H9 (cell line): ENCODE results near the gene CNPPD1. TPM values are rescaled to one million over a fixed set of nuclear protein-coding genes. Genes with fewer than 3 reads are reported as not detected.

Experiments
- DNase-seq: peaks from one replicate; pipeline ENCODE4 v3.0.0-alpha.2; 2017
- H2AFZ ChIP-seq: one replicate; pipeline ENCODE4 v1.6.1; 2013; ENCODE audit warnings: mild to moderate bottlenecking, low read length, control low read depth, moderate library complexity
- H2AK5ac ChIP-seq: 2 replicates; pipeline ENCODE4 v1.6.1; 2013; ENCODE audit warnings: low read length, control low read depth, mixed read lengths; ENCODE audit not compliant: insufficient read length
- H2BK120ac ChIP-seq: one replicate; pipeline ENCODE4 v1.6.1; 2013; ENCODE audit warnings: low read depth, mild to moderate bottlenecking, low read length, control low read depth, inconsistent platforms; ENCODE audit not compliant: poor library complexity, severe bottlenecking
- H2BK12ac ChIP-seq: 2 replicates; pipeline ENCODE4 v1.6.1; 2013; ENCODE audit warnings: low read length, control low read depth, mixed read lengths, low read depth; ENCODE audit not compliant: insufficient read length
- H2BK15ac ChIP-seq: 2 replicates; pipeline ENCODE4 v1.6.1; 2013; ENCODE audit warnings: low read depth, low read length, control low read depth
- H2BK20ac ChIP-seq: one replicate; pipeline ENCODE4 v1.6.1; 2013; ENCODE audit warnings: low read depth, mild to moderate bottlenecking, low read length, control low read depth, inconsistent platforms; ENCODE audit not compliant: poor library complexity, severe bottlenecking
- H2BK5ac ChIP-seq: 2 replicates; pipeline ENCODE4 v1.6.1; 2013; ENCODE audit warnings: low read length, control low read depth, mixed read lengths; ENCODE audit not compliant: insufficient read length
- H3K14ac ChIP-seq: 2 replicates; pipeline ENCODE4 v1.6.1; 2013; ENCODE audit warnings: low read length, control low read depth; ENCODE audit not compliant: insufficient read depth
- H3K18ac ChIP-seq: 2 replicates; pipeline ENCODE4 v1.6.1; 2013; ENCODE audit warnings: low read depth, mild to moderate bottlenecking, mixed read lengths, low read length, control low read depth; ENCODE audit not compliant: insufficient read length
- H3K23ac ChIP-seq: 2 replicates; pipeline ENCODE4 v1.6.1; 2013; ENCODE audit warnings: low read length, control low read depth, mixed read lengths, low read depth; ENCODE audit not compliant: insufficient read length
- H3K23me2 ChIP-seq: 2 replicates; pipeline ENCODE4 v1.6.1; 2013; ENCODE audit warnings: low read depth, mild to moderate bottlenecking, mixed read lengths, low read length, control low read depth; ENCODE audit not compliant: insufficient read length, poor library complexity, severe bottlenecking
- H3K27ac ChIP-seq: 2 replicates; pipeline ENCODE4 v1.5.1; 2013; ENCODE audit warnings: low read length, control low read depth, mixed read lengths, low read depth; ENCODE audit not compliant: insufficient read length
- H3K27me3 ChIP-seq: 2 replicates; pipeline ENCODE4 v1.6.1; 2013; ENCODE audit warnings: low read length, control low read depth, inconsistent platforms; ENCODE audit not compliant: insufficient read depth
- H3K4ac ChIP-seq: 2 replicates; pipeline ENCODE4 v1.6.1; 2013; ENCODE audit warnings: low read depth, mild to moderate bottlenecking, control low read depth, inconsistent platforms, low read length, moderate library complexity
- H3K4me1 ChIP-seq: 2 replicates; pipeline ENCODE4 v1.6.1; 2013; ENCODE audit warnings: low read length, control low read depth, inconsistent platforms; ENCODE audit not compliant: insufficient read depth
- H3K4me2 ChIP-seq: 2 replicates; pipeline ENCODE4 v1.6.1; 2013; ENCODE audit warnings: low read length, control low read depth, mixed read lengths; ENCODE audit not compliant: insufficient read length, insufficient read depth
- H3K56ac ChIP-seq: 2 replicates; pipeline ENCODE4 v1.6.1; 2013; ENCODE audit warnings: low read depth, mild to moderate bottlenecking, mixed read lengths, low read length, control low read depth; ENCODE audit not compliant: insufficient read length
- H3K79me1 ChIP-seq: 2 replicates; pipeline ENCODE4 v1.6.1; 2013; ENCODE audit warnings: low read depth, mild to moderate bottlenecking, moderate library complexity, low read length, control low read depth, inconsistent platforms; ENCODE audit not compliant: insufficient read depth, poor library complexity, severe bottlenecking
- H3K79me2 ChIP-seq: 2 replicates; pipeline ENCODE4 v1.6.1; 2013; ENCODE audit warnings: low read length, control low read depth, inconsistent platforms; ENCODE audit not compliant: insufficient read depth
- H3K9ac ChIP-seq: 2 replicates; pipeline ENCODE4 v1.6.1; 2013; ENCODE audit warnings: low read length, control low read depth, mixed read lengths; ENCODE audit not compliant: insufficient read length; ENCODE audit errors: extremely low read depth
- H3K9me3 ChIP-seq: one replicate; pipeline ENCODE4 v1.6.1; 2013; ENCODE audit warnings: low read depth, low read length, inconsistent platforms; ENCODE audit not compliant: control insufficient read depth
- H3T11ph ChIP-seq: one replicate; pipeline ENCODE4 v1.6.1; 2013; ENCODE audit warnings: mild to moderate bottlenecking, low read length, control low read depth, inconsistent platforms
- H4K20me1 ChIP-seq: one replicate; pipeline ENCODE4 v1.6.1; 2013; ENCODE audit not compliant: control insufficient read depth, insufficient read length, insufficient read depth
- H4K5ac ChIP-seq: 2 replicates; pipeline ENCODE4 v1.6.1; 2013; ENCODE audit warnings: low read depth, mild to moderate bottlenecking, mixed read lengths, low read length, control low read depth; ENCODE audit not compliant: insufficient read length
- H4K8ac ChIP-seq: replicated peaks from 2 replicates; pipeline ENCODE4 v1.6.1; 2013; ENCODE audit warnings: low read length, control low read depth, mixed read lengths, low read depth; ENCODE audit not compliant: insufficient read length
- H4K91ac ChIP-seq: 2 replicates; pipeline ENCODE4 v1.6.1; 2013; ENCODE audit warnings: low read depth, mild to moderate bottlenecking, moderate library complexity, mixed read lengths, low read length, control low read depth; ENCODE audit not compliant: insufficient read length
- H3K27ac Mint-ChIP-seq, 3 experiments: 2 replicates in 2 of 3; 3 replicates in 1 of 3; pipeline ENCODE4 v1.8.0; 2020 to 2021; ENCODE audit warnings: mixed read lengths in 3 of 3, mild to moderate bottlenecking in 1 of 3, moderate library complexity in 1 of 3
- H3K27me3 Mint-ChIP-seq: 2 replicates; pipeline ENCODE4 v1.8.0; 2021; ENCODE audit warnings: low read depth, mild to moderate bottlenecking, moderate library complexity, mixed read lengths
- H3K36me3 Mint-ChIP-seq, 3 experiments: 2 replicates in 2 of 3; 3 replicates in 1 of 3; pipeline ENCODE4 v1.8.0; 2020 to 2021; ENCODE audit warnings: low read depth in 3 of 3, mixed read lengths in 3 of 3; ENCODE audit not compliant: insufficient read depth in 1 of 3
- H3K4me1 Mint-ChIP-seq, 2 experiments: 2 replicates each; pipeline ENCODE4 v1.8.0; 2020; ENCODE audit warnings: mixed read lengths in 2 of 2
- H3K4me3 Mint-ChIP-seq, 2 experiments: 2 replicates in 1 of 2; 3 replicates in 1 of 2; pipeline ENCODE4 v1.8.0; 2020 to 2021; ENCODE audit warnings: mild to moderate bottlenecking in 2 of 2, mixed read lengths in 2 of 2, moderate library complexity in 1 of 2
- H3K9me3 Mint-ChIP-seq, 2 experiments: 2 replicates in 1 of 2; 3 replicates in 1 of 2; pipeline ENCODE4 v1.8.0; 2020; ENCODE audit warnings: mild to moderate bottlenecking in 2 of 2, mixed read lengths in 2 of 2, moderate library complexity in 1 of 2
- CTCF ChIP-seq: fragments of 200-600 bp; sonication (generic); conservative IDR thresholded peaks from 3 replicates; pipeline ENCODE4 v1.8.0; 2021; ENCODE audit warnings: antibody characterized with exemption, mild to moderate bottlenecking
- WGBS: extraction: QIAGEN DNeasy Blood & Tissue Kit; methylation state at CpG from one replicate; pipeline ENCODE4 v1.1.7; 2013; ENCODE audit warnings: missing lambda C conversion rate, low lambda C conversion rate, mixed read lengths; ENCODE audit not compliant: insufficient read length; ENCODE audit errors: extremely low coverage; 5-methylcytosine and 5-hydroxymethylcytosine counted together
- total RNA-seq: library from RNA; stranded (reverse); gene quantifications from 2 replicates; pipeline ENCODE4 v1.2.1, GENCODE V29; 2021

The CNPPD1 gene
- total RNA-seq, 1 experiment from 2014 or later, result 33.0 TPM

GRCh38 chr2:219209236-219210195 lies 32.8 kb upstream of the CNPPD1 start:
- Histone ChIP-seq H3K23ac (no peak overlapping the region), H3T11ph (no peak overlapping the region), H4K20me1 (no peaks in the 10 kb centered on the region), H3K4me1 (no peaks in the 10 kb centered on the region), H4K8ac (no peak overlapping the region), H3K4ac (no peak overlapping the region), H2BK15ac (no peak overlapping the region), H3K4me2 (no peak overlapping the region), H2BK20ac (no peak overlapping the region), H2BK5ac (no peak overlapping the region), H3K18ac (no peak overlapping the region), H2BK120ac (no peak overlapping the region), H3K27me3 (no peaks in the 10 kb centered on the region), H2AK5ac (no peak overlapping the region), H3K56ac (no peak overlapping the region), H3K9me3 (no peaks in the 10 kb centered on the region), H4K91ac (no peak overlapping the region), H3K14ac (no peak overlapping the region), H2AFZ (no peak overlapping the region), H2BK12ac (no peak overlapping the region), H3K79me1 (no peaks in the 10 kb centered on the region), H4K5ac (no peak overlapping the region), H3K23me2 (peaks cover 4% of the 10 kb centered on the region), H3K27ac (no peak overlapping the region), H3K9ac (no peak overlapping the region), H3K79me2 (no peaks in the 10 kb centered on the region)
- Mint-ChIP-seq H3K36me3 (peaks cover 12 to 67% (median 53%) of the 10 kb centered on the region in 3 experiments), H3K4me1 (peaks cover 8 to 13% of the 10 kb centered on the region in 2 experiments), H3K4me3 (no peak overlapping the region), H3K9me3 (peaks cover under 1% of the 10 kb centered on the region in 2 experiments; a peak in 3 of 5 replicates), H3K27ac (peak overlapping the region in 1 of 3 experiments; percentile 48; a peak in 1 of 7 replicates), H3K27me3 (peaks cover 1% of the 10 kb centered on the region)
- no peak for TF ChIP-seq CTCF
- WGBS, result no CpG with 5 or more reads among the region's 18 CpGs
- DNase-seq, result no peak
